ENCODE results near the gene CACNA1I.

CACNA1I gene

GRCh38 chr22:39600491-39601179 is 30.1 kb downstream of the CACNA1I start:
- no peak for DNase-seq

- no peak for DNase-seq
These were observed 30.6 kb downstream of the CACNA1I start for GRCh38 chr22:39601180-39601535.

GRCh38 chr22:39603345-39603744 is 32.8 kb downstream of the CACNA1I start:
- no peak for DNase-seq

- no peak for DNase-seq
These were observed 39.7 kb downstream of the CACNA1I start for GRCh38 chr22:39610246-39610645.

- no peak for DNase-seq
These were observed 40.2 kb downstream of the CACNA1I start for GRCh38 chr22:39610766-39611165.

GRCh38 chr22:39611360-39611759 is 40.8 kb downstream of the CACNA1I start:
- DNase-seq: no peak

- DNase-seq: no peak
These were observed 42.4 kb downstream of the CACNA1I start for GRCh38 chr22:39612811-39613548.

GRCh38 chr22:39613549-39613921 is 43.0 kb downstream of the CACNA1I start:
- DNase-seq: no peak

- no peak for DNase-seq
These were observed 43.9 kb downstream of the CACNA1I start for GRCh38 chr22:39614442-39614841.

GRCh38 chr22:39616051-39616450 is 45.5 kb downstream of the CACNA1I start:
- no peak for DNase-seq

GRCh38 chr22:39616781-39617180 is 46.2 kb downstream of the CACNA1I start:
- no peak for DNase-seq

- DNase-seq: no peak
These were observed 46.8 kb downstream of the CACNA1I start for GRCh38 chr22:39617342-39617741.

- DNase-seq: no peak
These were observed 47.6 kb downstream of the CACNA1I start for GRCh38 chr22:39617970-39618757.

GRCh38 chr22:39618996-39619530 is 48.5 kb downstream of the CACNA1I start:
- no peak for DNase-seq

- no peak for DNase-seq
These were observed 50.6 kb downstream of the CACNA1I start for GRCh38 chr22:39620924-39621690.

GRCh38 chr22:39621826-39622225 is 51.3 kb downstream of the CACNA1I start:
- no peak for DNase-seq

- no peak for DNase-seq
These were observed 52.4 kb downstream of the CACNA1I start for GRCh38 chr22:39622881-39623367.

GRCh38 chr22:39623603-39624500 is 53.3 kb downstream of the CACNA1I start:
- DNase-seq: no peak

- DNase-seq: no peak
These were observed 53.9 kb downstream of the CACNA1I start for GRCh38 chr22:39624501-39624821.

- no peak for DNase-seq
These were observed 55.3 kb downstream of the CACNA1I start for GRCh38 chr22:39625569-39626537.
